Activated naive CD8-positive, alpha-beta T cell (primary cell): ENCODE results near the gene E2F7.
"Not testable (repeated sequence)": the region's sequence is repeated elsewhere in the genome, so short reads cannot be mapped to it uniquely, and the experiment has no call there.

Experiments used
- H3K27ac Mint-ChIP-seq: one replicate; pipeline ENCODE4 v1.8.0; 2021; ENCODE audit warnings: mixed read lengths
- H3K27me3 Mint-ChIP-seq: one replicate; pipeline ENCODE4 v1.8.0; 2021; ENCODE audit warnings: mixed read lengths
- H3K36me3 Mint-ChIP-seq: one replicate; pipeline ENCODE4 v1.8.0; 2021; ENCODE audit warnings: mixed read lengths
- H3K4me1 Mint-ChIP-seq: one replicate; pipeline ENCODE4 v1.8.0; 2021; ENCODE audit warnings: low read depth, mixed read lengths
- H3K4me3 Mint-ChIP-seq: one replicate; pipeline ENCODE4 v1.8.0; 2021; ENCODE audit warnings: mild to moderate bottlenecking, mixed read lengths
- H3K9me3 Mint-ChIP-seq: one replicate; pipeline ENCODE4 v1.8.0; 2021; ENCODE audit warnings: low read depth, mixed read lengths

The E2F7 gene, protein sequence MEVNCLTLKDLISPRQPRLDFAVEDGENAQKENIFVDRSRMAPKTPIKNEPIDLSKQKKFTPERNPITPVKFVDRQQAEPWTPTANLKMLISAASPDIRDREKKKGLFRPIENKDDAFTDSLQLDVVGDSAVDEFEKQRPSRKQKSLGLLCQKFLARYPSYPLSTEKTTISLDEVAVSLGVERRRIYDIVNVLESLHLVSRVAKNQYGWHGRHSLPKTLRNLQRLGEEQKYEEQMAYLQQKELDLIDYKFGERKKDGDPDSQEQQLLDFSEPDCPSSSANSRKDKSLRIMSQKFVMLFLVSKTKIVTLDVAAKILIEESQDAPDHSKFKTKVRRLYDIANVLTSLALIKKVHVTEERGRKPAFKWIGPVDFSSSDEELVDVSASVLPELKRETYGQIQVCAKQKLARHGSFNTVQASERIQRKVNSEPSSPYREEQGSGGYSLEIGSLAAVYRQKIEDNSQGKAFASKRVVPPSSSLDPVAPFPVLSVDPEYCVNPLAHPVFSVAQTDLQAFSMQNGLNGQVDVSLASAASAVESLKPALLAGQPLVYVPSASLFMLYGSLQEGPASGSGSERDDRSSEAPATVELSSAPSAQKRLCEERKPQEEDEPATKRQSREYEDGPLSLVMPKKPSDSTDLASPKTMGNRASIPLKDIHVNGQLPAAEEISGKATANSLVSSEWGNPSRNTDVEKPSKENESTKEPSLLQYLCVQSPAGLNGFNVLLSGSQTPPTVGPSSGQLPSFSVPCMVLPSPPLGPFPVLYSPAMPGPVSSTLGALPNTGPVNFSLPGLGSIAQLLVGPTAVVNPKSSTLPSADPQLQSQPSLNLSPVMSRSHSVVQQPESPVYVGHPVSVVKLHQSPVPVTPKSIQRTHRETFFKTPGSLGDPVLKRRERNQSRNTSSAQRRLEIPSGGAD

DNA sequence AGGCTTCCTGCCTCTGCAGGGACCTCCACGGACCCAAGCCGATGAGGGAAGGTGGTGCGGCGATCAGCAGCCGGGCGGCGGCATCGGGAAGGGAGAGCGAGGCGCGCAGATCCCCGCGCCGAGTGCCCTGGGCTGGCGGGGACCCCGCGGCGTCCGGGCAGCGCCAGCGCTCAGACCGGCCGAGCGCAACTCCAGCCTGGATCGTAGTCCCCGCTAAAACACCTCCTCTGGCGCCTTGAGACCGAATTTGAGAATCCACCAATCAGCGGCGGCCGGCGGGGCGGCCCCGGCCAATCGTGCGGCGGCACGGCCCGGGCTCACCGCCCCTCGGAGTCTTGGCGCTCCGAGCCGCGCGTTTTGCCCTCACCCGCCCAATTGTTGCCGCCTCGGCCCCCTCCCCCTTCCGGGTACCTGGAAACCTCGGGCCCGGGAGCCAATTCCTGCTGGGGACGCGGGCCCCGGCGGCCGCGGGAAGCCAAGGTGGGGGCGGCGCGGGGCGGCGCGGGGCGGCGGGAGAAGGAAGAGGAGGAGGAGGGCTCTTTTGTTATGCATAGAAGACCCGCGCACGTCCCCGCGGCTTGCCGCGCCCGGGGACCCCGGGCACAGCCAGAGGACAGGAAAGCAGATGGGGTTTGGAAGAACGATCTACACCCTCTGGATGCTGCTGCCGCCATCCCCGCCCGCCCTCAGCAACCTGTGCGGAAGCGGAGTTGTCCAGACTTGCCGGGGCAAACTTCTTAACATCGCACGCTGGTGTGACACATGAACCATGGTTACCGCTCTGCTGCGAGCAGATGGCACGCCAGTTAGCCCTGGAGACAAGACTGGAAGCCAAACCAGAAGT is at the start of gene E2F7:
Gene E2F7 (minus strand): TSS at position 209 of the 844 bp plus-strand sequence. CDS start 934 bp downstream, outside the sequence.
- H3K27ac Mint-ChIP-seq: no peak within 1 kb of the TSS
- H3K27me3 Mint-ChIP-seq: peaks cover 38% of the 10 kb centered on the region
- H3K4me3 Mint-ChIP-seq: peak within 1 kb of the TSS; percentile 86
- peaks cover 10% of the 10 kb centered on the region for H3K4me1 Mint-ChIP-seq
- no peaks in the 10 kb centered on the region for H3K9me3 Mint-ChIP-seq
- H3K36me3 Mint-ChIP-seq: no peaks in the 10 kb centered on the region

DNA sequence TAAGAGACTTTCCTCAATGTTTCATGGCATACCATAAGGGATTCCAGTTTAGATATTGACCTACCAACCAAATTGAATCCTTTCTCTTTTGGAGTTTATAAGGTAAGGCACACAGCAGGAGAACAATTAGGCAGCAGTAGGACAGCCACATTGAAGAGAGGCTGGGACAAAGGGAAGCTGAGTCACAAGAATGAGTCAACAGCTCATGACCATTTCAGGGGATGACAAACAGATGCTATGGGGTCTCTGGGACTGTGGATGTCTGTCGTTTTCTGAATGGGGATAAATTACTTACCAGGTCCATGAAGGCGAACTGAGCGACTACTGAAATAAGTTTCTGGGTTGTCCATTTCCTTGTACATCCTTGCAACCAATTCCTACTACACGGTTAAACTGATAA is 48.6 kb upstream of the E2F7 start:
- Mint-ChIP-seq H3K27ac (no peak overlapping the region), H3K27me3 (peaks cover 1% of the 10 kb centered on the region), H3K9me3 (peaks cover 7% of the 10 kb centered on the region), H3K4me1 (no peaks in the 10 kb centered on the region), H3K4me3 (no peak overlapping the region), H3K36me3 (no peaks in the 10 kb centered on the region)

GRCh38 chr12:77108707-77109106 is 43.3 kb upstream of the E2F7 start:
- H3K9me3 Mint-ChIP-seq: peaks cover 7% of the 10 kb centered on the region
- H3K27me3 Mint-ChIP-seq: peaks cover 1% of the 10 kb centered on the region
- no peak overlapping the region for H3K4me3 Mint-ChIP-seq
- H3K36me3 Mint-ChIP-seq: no peaks in the 10 kb centered on the region
- no peaks in the 10 kb centered on the region for H3K4me1 Mint-ChIP-seq
- no peak overlapping the region for H3K27ac Mint-ChIP-seq

DNA sequence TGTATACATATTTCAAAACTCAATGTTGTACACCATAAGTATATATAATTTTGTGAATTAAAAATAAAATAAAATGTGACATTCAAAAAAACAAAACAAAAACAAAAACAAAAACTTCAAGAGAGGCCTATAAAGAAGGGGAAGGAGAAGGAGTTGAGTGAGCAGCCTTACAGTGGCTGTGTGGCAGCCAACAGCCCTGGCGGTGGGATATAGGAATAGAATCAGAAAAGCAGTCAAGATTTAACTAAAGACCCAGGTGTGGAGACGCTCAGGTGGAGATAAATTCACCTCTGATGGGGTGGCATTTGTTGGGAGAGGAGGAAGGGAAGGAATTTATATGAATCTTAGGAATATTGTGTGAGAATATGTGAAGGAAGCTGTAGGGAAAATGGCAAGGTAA is 41.8 kb upstream of the E2F7 start:
- no peaks in the 10 kb centered on the region for H3K36me3 Mint-ChIP-seq
- H3K27me3 Mint-ChIP-seq: no peaks in the 10 kb centered on the region

DNA sequence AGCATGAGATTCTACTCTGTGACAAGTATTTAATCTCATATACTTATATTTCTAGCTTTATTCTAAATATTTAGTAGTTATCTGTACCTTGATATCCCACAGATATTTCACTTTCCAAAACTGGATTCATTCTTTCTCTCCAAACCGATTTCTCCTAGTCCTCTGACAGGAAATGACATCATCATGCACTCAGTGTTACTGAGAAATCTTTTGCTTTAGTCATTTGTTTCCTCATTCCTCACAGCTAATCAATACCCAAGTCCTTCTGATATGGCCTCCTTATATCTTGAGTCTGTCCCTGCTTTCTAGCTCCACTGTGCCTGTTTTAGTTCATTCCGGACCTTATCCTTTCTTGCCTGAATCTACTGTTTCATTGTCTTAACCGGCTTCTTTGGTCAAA is 39.4 kb upstream of the E2F7 start:
- Mint-ChIP-seq H3K27me3 (peaks cover 3% of the 10 kb centered on the region), H3K9me3 (no peaks in the 10 kb centered on the region), H3K36me3 (no peaks in the 10 kb centered on the region), H3K27ac (no peak overlapping the region), H3K4me1 (no peaks in the 10 kb centered on the region), H3K4me3 (no peak overlapping the region)

More for the DNA sequence above, 41.8 kb upstream of the E2F7 start:
- Mint-ChIP-seq H3K27ac (no peak overlapping the region), H3K4me1 (no peaks in the 10 kb centered on the region), H3K4me3 (no peak overlapping the region), H3K9me3 (peaks cover 7% of the 10 kb centered on the region)

DNA sequence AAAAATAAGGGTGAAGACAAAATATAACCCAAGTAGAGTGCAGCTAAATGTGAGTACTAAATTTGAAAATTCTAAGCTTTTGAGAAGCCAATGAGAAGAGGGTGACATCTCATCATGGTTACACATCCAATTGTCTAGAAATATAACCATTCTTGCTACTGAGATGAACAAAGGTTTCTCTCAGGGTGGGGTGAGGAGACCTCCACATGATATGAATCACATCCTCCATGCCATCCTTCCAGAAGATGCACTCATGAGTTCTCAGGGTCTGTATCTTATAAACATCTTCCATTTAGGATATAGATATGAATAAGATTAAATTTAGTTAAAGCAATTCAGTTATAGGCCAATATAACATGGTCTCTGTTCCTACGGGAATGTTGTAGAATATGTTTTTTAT is 38.9 kb upstream of the E2F7 start:
- Mint-ChIP-seq H3K36me3 (no peaks in the 10 kb centered on the region), H3K27me3 (peaks cover 6% of the 10 kb centered on the region), H3K27ac (no peak overlapping the region), H3K9me3 (no peaks in the 10 kb centered on the region), H3K4me1 (no peaks in the 10 kb centered on the region), H3K4me3 (no peak overlapping the region)

- Mint-ChIP-seq H3K27ac (no peak overlapping the region), H3K4me1 (no peaks in the 10 kb centered on the region), H3K27me3 (peaks cover 11% of the 10 kb centered on the region), H3K36me3 (no peaks in the 10 kb centered on the region), H3K4me3 (no peak overlapping the region), H3K9me3 (no peaks in the 10 kb centered on the region)
Measured at GRCh38 chr12:77102691-77103090, 37.3 kb upstream of the E2F7 start.

- no peak overlapping the region for H3K27ac Mint-ChIP-seq
- H3K36me3 Mint-ChIP-seq: no peaks in the 10 kb centered on the region
- H3K9me3 Mint-ChIP-seq: no peaks in the 10 kb centered on the region
- peaks cover 14% of the 10 kb centered on the region for H3K27me3 Mint-ChIP-seq
- H3K4me3 Mint-ChIP-seq: no peak overlapping the region
- no peaks in the 10 kb centered on the region for H3K4me1 Mint-ChIP-seq
Measured at GRCh38 chr12:77102123-77102522, 36.8 kb upstream of the E2F7 start.

DNA sequence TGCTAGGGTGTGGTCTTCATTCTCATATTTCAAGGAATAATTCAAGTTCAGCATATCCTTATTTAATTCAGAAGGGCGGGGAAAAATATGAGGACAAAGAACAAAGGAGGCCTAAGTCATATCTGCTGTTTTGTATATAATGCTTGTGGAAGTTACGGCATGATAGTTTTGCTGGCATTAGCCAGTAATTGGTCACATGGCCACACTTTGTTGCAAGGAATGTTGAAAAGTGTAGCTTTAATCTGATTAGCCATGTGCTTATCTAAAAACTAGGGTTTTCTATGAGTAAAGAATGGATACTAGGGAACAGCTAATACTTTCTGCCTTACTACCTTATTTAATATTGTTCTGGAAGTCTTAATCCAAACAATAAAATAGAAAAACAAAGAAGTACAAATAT is 34.4 kb upstream of the E2F7 start:
- Mint-ChIP-seq H3K9me3 (no peaks in the 10 kb centered on the region), H3K4me1 (no peaks in the 10 kb centered on the region), H3K4me3 (no peak overlapping the region), H3K27me3 (peaks cover 21% of the 10 kb centered on the region), H3K27ac (no peak overlapping the region), H3K36me3 (no peaks in the 10 kb centered on the region)

DNA sequence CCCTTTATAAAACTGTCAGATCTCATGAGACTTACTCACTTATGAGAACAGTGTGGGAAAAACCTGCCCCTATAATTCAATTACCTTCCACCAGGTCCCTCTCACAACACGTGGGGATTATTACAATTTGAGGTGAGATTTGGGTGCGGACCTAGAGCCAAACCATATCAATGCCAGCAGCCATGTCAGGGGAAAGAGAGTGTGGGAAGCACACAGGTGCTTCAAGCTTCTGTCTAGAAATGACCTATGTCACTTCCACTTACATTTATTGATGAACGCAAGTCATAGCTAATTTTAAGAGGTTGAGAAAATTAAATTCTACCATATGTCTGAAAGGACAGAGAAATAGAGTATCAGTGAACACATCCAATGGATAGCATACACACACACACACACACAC is 32.5 kb upstream of the E2F7 start:
- Mint-ChIP-seq H3K4me3 (no peak overlapping the region), H3K27me3 (peaks cover 25% of the 10 kb centered on the region), H3K9me3 (no peaks in the 10 kb centered on the region), H3K27ac (no peak overlapping the region), H3K4me1 (no peaks in the 10 kb centered on the region), H3K36me3 (no peaks in the 10 kb centered on the region)

- H3K36me3 Mint-ChIP-seq, H3K4me3 Mint-ChIP-seq, H3K27ac Mint-ChIP-seq, H3K4me1 Mint-ChIP-seq, H3K9me3 Mint-ChIP-seq: not testable (repeated sequence)
- peaks cover 16% of the 10 kb centered on the region for H3K27me3 Mint-ChIP-seq
Measured at GRCh38 chr12:77092227-77092626, 26.9 kb upstream of the E2F7 start.

DNA sequence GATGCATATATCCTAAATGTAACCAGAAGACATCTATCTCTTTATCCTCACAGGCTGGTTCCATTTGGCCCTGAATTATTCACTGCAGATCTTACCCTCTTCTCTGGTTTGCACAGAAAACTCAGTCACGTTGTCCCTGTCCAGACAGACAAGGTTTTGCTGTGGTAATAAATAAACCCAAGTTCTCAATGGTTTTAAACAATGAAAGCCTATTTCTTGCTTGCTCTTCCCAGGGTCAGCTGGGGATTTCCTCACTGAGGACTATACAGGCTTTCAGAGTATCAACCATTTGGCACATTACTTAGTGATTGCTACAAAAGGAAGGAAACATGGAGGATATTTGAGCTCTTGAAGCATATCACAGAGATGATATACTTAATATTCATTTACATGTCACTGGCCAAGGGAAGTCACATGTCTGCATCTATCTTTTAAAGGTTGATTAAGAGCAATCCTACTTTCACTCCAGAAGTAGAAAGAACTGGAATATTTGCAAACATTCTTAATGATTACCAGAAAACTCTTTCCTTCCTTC is 24.4 kb upstream of the E2F7 start:
- H3K9me3 Mint-ChIP-seq: no peaks in the 10 kb centered on the region
- H3K36me3 Mint-ChIP-seq: no peaks in the 10 kb centered on the region
- H3K4me1 Mint-ChIP-seq: no peaks in the 10 kb centered on the region
- peaks cover 8% of the 10 kb centered on the region for H3K27me3 Mint-ChIP-seq
- H3K27ac Mint-ChIP-seq: no peak overlapping the region
- no peak overlapping the region for H3K4me3 Mint-ChIP-seq

DNA sequence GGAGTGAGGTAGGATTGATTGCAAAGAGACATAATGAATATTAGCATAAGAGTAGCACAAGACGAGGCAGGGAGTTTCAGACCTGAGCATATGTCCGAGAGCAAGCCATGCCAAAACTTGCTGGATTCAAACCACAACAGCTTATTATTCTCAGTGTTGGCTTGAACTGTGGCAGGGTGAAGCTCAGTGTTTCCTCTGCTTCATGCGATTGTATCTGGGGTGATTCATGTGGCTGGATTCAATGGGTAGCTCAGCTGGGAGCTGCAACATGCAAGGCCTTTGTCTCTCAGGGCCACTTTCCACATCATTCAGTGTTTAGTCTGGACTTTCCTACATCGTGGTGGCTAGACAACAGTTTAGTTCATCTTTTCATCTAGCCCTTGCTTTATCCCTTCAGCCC is 22.1 kb upstream of the E2F7 start:
- H3K9me3 Mint-ChIP-seq: no peaks in the 10 kb centered on the region
- H3K4me1 Mint-ChIP-seq: no peaks in the 10 kb centered on the region
- no peak overlapping the region for H3K4me3 Mint-ChIP-seq
- H3K27me3 Mint-ChIP-seq: peaks cover 2% of the 10 kb centered on the region
- no peak overlapping the region for H3K27ac Mint-ChIP-seq
- no peaks in the 10 kb centered on the region for H3K36me3 Mint-ChIP-seq

GRCh38 chr12:77082021-77082420 is 16.7 kb upstream of the E2F7 start:
- Mint-ChIP-seq H3K36me3 (peaks cover 3% of the 10 kb centered on the region), H3K27me3 (peaks cover 4% of the 10 kb centered on the region), H3K4me3 (no peak overlapping the region), H3K4me1 (no peaks in the 10 kb centered on the region), H3K27ac (no peak overlapping the region), H3K9me3 (no peaks in the 10 kb centered on the region)
